ENCODE data around the gene CPXM1. TPM values are rescaled to one million over a fixed set of nuclear protein-coding genes. Genes with fewer than 3 reads are reported as not detected.
A peak's percentile ranks its signal among the peaks of the same experiment; 100 is the strongest.

CPXM1 gene
- total and polyA plus RNA-seq, 9 of the 15 experiments (the other 6 are each of a cell fraction or from before 2014, with no cell fraction given) = 0.04 to 1.1 (median 0.37) TPM; not detected in 2

GRCh38 chr20:2840138-2840966 is 39.9 kb upstream of the CPXM1 start, which contains the start of the genes PCED1A and VPS16 (continued):
- TF ChIP-seq KAT7 (CRISPR knock-in tag; IDR thresholded peaks at IDR 0.05; ENCODE audit: borderline replicate concordance) = peak; percentile 81; the same call in 1 of the 2 replicates
- no peak for TF ChIP-seq KAT8 (IDR thresholded peaks at IDR 0.05; ENCODE audit: low read depth)
- no peak for TF ChIP-seq RFX7 (CRISPR knock-in tag; IDR thresholded peaks at IDR 0.05)
- no peak for TF ChIP-seq HLTF (IDR thresholded peaks at IDR 0.05)
- TF ChIP-seq GTF2F1 (IDR thresholded peaks at IDR 0.05; ENCODE audit: low read depth, low read length) = 0 out of 2 replicates have a peak, but pooled peaks have one; percentile 22
- no peak for TF ChIP-seq MLLT1 (IDR thresholded peaks at IDR 0.05)
- no peak for TF ChIP-seq RHOXF2B (CRISPR knock-in tag; conservative IDR thresholded peaks at IDR 0.05)
- no peak for TF ChIP-seq FOXM1 (IDR thresholded peaks at IDR 0.05; ENCODE audit: low read depth)
- no peak for TF ChIP-seq FOXM1 (CRISPR knock-in tag; IDR thresholded peaks at IDR 0.05; ENCODE audit: low read depth)
- TF ChIP-seq BCOR (IDR thresholded peaks at IDR 0.05) = no peak
- TF ChIP-seq CHD4 (IDR thresholded peaks at IDR 0.05; ENCODE audit: insufficient read depth, insufficient replicate concordance, low read depth, low read length, poor library complexity, severe bottlenecking) = no peak
- no peak for TF ChIP-seq ZNF589 (CRISPR knock-in tag; IDR thresholded peaks at IDR 0.05; ENCODE audit: low read depth)
- no peak for TF ChIP-seq ZNF444 (CRISPR knock-in tag; IDR thresholded peaks at IDR 0.05)
- TF ChIP-seq ZNF551 (CRISPR knock-in tag; IDR thresholded peaks at IDR 0.05) = no peak
- no peak for TF ChIP-seq XRCC5 (IDR thresholded peaks at IDR 0.05; ENCODE audit: low read depth, low read length)
- TF ChIP-seq C11orf30 (IDR thresholded peaks at IDR 0.05; ENCODE audit: low read depth) = peak; percentile 42; the same call in 1 of the 2 replicates
- no peak for TF ChIP-seq HINFP (tag; conservative IDR thresholded peaks at IDR 0.05; ENCODE audit: low read depth)
- TF ChIP-seq ZBTB9 (CRISPR knock-in tag; IDR thresholded peaks at IDR 0.05) = peak; percentile 64; the same call in 1 of the 2 replicates
- TF ChIP-seq PCBP1 (IDR thresholded peaks at IDR 0.05; ENCODE audit: low read depth, low read length, poor library complexity, severe bottlenecking) = no peak
- no peak for TF ChIP-seq ZNF175 (CRISPR knock-in tag; IDR thresholded peaks at IDR 0.05; ENCODE audit: low read depth)
- no peak for TF ChIP-seq MEF2D (tag; conservative IDR thresholded peaks at IDR 0.05; ENCODE audit: low read depth)
- no peak for TF ChIP-seq E4F1 (CRISPR knock-in tag; IDR thresholded peaks at IDR 0.05; ENCODE audit: borderline replicate concordance)

Measured in K562 (cell line).